ENCODE results near the gene ACACA. TPM values are rescaled to one million over a fixed set of nuclear protein-coding genes. Genes with fewer than 3 reads are reported as not detected.

ACACA gene
- total and polyA plus RNA-seq, 2 experiments from 2014 or later: 59.6 to 164 TPM

- peaks cover 24% of the 10 kb centered on the region for H3K36me3 ChIP-seq (ENCODE audit: insufficient read depth)
- Mint-ChIP-seq H3K9me3 (no peaks in the 10 kb centered on the region), H3K4me3 (no peak overlapping the region), H3K4me1 (no peaks in the 10 kb centered on the region; the same call in 2 of the 3 replicates), H3K27me3 (ENCODE audit: insufficient read depth, low read depth, poor library complexity) (no peaks in the 10 kb centered on the region), H3K36me3 (ENCODE audit: low read depth) (peaks cover 36% of the 10 kb centered on the region), H3K27ac (no peak overlapping the region)
- 0 out of 2 replicates have a peak, but pooled peaks cover 1% of the 10 kb centered on the region for H3K79me2 ChIP-seq (replicated peaks; ENCODE audit: insufficient read depth)
- H3K4me3 ChIP-seq: no peak overlapping the region
- TF ChIP-seq REST (IDR thresholded peaks at IDR 0.05; ENCODE audit: unreplicated experiment): no peak
- TF ChIP-seq CREB1 (CRISPR knock-in tag; IDR thresholded peaks at IDR 0.05; ENCODE audit: low read depth): no peak
- no peak for TF ChIP-seq JUNB (IDR thresholded peaks at IDR 0.05; ENCODE audit: unreplicated experiment)
- TF ChIP-seq ZNF331 (CRISPR knock-in tag; IDR thresholded peaks at IDR 0.05; ENCODE audit: low read depth): no peak
- no peak for TF ChIP-seq STAT1 (IDR thresholded peaks at IDR 0.05; ENCODE audit: unreplicated experiment)
- TF ChIP-seq EZH2phosphoT487 (IDR thresholded peaks at IDR 0.05; ENCODE audit: unreplicated experiment): no peak
- H3F3A ChIP-seq (replicated peaks; ENCODE audit: low read depth): no peaks in the 10 kb centered on the region
- H2AFZ ChIP-seq: no peak overlapping the region
- H4K20me1 ChIP-seq (replicated peaks; ENCODE audit: insufficient read depth): 0 out of 2 replicates have a peak, but pooled peaks cover 4% of the 10 kb centered on the region
- no peak for ATAC-seq
- H3K4me1 ChIP-seq (ENCODE audit: insufficient read depth): no peaks in the 10 kb centered on the region
- H3K27ac ChIP-seq (ENCODE audit: low read depth): no peak overlapping the region
- H3K4me2 ChIP-seq: no peak overlapping the region
- DNase-seq (ENCODE audit: low spot score): no peak
- H3K9me2 ChIP-seq (ENCODE audit: insufficient read depth): no peaks in the 10 kb centered on the region
- no peaks in the 10 kb centered on the region for H3K27me3 ChIP-seq (ENCODE audit: insufficient read depth)
Measured at GRCh38 chr17:37206299-37206698, 200.3 kb downstream of the ACACA start.

DNA sequence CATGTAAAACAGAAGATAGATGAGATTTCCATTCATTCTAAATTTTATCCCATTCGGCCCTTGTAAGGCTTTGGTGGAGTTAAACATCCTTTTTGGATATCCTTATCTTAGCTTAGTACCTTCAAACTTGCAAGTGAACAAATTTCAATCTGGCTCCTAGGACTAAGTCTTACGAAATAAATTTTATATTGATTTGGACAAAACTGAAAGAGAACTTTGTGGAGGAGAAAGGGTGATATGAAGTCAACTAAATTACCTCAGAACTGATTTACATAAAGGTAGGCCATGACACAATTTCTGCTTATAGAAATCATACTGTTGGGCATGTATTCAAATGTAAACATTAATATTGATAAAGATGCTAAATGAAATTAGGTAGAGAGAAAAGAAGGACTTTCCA, 206.1 kb downstream of the ACACA start:
- Histone ChIP-seq H3K79me2 (replicated peaks; ENCODE audit: insufficient read depth) (no peaks in the 10 kb centered on the region), H3K4me1 (ENCODE audit: insufficient read depth) (no peaks in the 10 kb centered on the region), H3F3A (replicated peaks; ENCODE audit: low read depth) (no peaks in the 10 kb centered on the region), H4K20me1 (replicated peaks; ENCODE audit: insufficient read depth) (0 out of 2 replicates have a peak, but pooled peaks cover 4% of the 10 kb centered on the region), H3K36me3 (ENCODE audit: insufficient read depth) (peaks cover 12% of the 10 kb centered on the region), H3K4me3 (no peak overlapping the region), H3K27ac (ENCODE audit: low read depth) (no peak overlapping the region), H3K9me2 (ENCODE audit: insufficient read depth) (no peaks in the 10 kb centered on the region), H3K27me3 (ENCODE audit: insufficient read depth) (no peaks in the 10 kb centered on the region), H3K4me2 (no peak overlapping the region), H2AFZ (no peak overlapping the region)
- H3K9me3 Mint-ChIP-seq: no peaks in the 10 kb centered on the region
- H3K27ac Mint-ChIP-seq: no peak overlapping the region
- ATAC-seq (no peak), DNase-seq (ENCODE audit: low spot score) (no peak)
- H3K27me3 Mint-ChIP-seq (ENCODE audit: insufficient read depth, low read depth, poor library complexity): no peaks in the 10 kb centered on the region
- H3K4me1 Mint-ChIP-seq: no peaks in the 10 kb centered on the region
- H3K36me3 Mint-ChIP-seq (ENCODE audit: low read depth): peaks cover 27% of the 10 kb centered on the region
- no peak overlapping the region for H3K4me3 Mint-ChIP-seq
- TF ChIP-seq ZNF331 (CRISPR knock-in tag; IDR thresholded peaks at IDR 0.05; ENCODE audit: low read depth) (no peak), NANOG (IDR thresholded peaks at IDR 0.05; ENCODE audit: borderline replicate concordance) (no peak), ZNF114 (CRISPR knock-in tag; IDR thresholded peaks at IDR 0.05) (no peak), POLR2AphosphoS5 (IDR thresholded peaks at IDR 0.05; ENCODE audit: low read depth) (no peak), STAT1 (IDR thresholded peaks at IDR 0.05; ENCODE audit: unreplicated experiment) (no peak), JUNB (IDR thresholded peaks at IDR 0.05; ENCODE audit: unreplicated experiment) (no peak)
- TF ChIP-seq, protein P1, sequence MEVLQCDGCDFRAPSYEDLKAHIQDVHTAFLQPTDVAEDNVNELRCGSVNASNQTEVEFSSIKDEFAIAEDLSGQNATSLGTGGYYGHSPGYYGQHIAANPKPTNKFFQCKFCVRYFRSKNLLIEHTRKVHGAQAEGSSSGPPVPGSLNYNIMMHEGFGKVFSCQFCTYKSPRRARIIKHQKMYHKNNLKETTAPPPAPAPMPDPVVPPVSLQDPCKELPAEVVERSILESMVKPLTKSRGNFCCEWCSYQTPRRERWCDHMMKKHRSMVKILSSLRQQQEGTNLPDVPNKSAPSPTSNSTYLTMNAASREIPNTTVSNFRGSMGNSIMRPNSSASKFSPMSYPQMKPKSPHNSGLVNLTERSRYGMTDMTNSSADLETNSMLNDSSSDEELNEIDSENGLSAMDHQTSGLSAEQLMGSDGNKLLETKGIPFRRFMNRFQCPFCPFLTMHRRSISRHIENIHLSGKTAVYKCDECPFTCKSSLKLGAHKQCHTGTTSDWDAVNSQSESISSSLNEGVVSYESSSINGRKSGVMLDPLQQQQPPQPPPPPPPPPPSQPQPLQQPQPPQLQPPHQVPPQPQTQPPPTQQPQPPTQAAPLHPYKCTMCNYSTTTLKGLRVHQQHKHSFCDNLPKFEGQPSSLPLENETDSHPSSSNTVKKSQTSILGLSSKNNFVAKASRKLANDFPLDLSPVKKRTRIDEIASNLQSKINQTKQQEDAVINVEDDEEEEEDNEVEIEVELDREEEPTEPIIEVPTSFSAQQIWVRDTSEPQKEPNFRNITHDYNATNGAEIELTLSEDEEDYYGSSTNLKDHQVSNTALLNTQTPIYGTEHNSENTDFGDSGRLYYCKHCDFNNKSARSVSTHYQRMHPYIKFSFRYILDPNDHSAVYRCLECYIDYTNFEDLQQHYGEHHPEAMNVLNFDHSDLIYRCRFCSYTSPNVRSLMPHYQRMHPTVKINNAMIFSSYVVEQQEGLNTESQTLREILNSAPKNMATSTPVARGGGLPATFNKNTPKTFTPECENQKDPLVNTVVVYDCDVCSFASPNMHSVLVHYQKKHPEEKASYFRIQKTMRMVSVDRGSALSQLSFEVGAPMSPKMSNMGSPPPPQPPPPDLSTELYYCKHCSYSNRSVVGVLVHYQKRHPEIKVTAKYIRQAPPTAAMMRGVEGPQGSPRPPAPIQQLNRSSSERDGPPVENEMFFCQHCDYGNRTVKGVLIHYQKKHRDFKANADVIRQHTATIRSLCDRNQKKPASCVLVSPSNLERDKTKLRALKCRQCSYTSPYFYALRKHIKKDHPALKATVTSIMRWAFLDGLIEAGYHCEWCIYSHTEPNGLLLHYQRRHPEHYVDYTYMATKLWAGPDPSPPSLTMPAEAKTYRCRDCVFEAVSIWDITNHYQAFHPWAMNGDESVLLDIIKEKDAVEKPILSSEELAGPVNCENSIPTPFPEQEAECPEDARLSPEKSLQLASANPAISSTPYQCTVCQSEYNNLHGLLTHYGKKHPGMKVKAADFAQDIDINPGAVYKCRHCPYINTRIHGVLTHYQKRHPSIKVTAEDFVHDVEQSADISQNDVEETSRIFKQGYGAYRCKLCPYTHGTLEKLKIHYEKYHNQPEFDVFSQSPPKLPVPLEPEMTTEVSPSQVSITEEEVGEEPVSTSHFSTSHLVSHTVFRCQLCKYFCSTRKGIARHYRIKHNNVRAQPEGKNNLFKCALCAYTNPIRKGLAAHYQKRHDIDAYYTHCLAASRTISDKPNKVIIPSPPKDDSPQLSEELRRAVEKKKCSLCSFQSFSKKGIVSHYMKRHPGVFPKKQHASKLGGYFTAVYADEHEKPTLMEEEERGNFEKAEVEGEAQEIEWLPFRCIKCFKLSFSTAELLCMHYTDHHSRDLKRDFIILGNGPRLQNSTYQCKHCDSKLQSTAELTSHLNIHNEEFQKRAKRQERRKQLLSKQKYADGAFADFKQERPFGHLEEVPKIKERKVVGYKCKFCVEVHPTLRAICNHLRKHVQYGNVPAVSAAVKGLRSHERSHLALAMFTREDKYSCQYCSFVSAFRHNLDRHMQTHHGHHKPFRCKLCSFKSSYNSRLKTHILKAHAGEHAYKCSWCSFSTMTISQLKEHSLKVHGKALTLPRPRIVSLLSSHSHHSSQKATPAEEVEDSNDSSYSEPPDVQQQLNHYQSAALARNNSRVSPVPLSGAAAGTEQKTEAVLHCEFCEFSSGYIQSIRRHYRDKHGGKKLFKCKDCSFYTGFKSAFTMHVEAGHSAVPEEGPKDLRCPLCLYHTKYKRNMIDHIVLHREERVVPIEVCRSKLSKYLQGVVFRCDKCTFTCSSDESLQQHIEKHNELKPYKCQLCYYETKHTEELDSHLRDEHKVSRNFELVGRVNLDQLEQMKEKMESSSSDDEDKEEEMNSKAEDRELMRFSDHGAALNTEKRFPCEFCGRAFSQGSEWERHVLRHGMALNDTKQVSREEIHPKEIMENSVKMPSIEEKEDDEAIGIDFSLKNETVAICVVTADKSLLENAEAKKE (CRISPR knock-in tag; IDR thresholded peaks at IDR 0.05): no peak
- TF ChIP-seq, protein P2, sequence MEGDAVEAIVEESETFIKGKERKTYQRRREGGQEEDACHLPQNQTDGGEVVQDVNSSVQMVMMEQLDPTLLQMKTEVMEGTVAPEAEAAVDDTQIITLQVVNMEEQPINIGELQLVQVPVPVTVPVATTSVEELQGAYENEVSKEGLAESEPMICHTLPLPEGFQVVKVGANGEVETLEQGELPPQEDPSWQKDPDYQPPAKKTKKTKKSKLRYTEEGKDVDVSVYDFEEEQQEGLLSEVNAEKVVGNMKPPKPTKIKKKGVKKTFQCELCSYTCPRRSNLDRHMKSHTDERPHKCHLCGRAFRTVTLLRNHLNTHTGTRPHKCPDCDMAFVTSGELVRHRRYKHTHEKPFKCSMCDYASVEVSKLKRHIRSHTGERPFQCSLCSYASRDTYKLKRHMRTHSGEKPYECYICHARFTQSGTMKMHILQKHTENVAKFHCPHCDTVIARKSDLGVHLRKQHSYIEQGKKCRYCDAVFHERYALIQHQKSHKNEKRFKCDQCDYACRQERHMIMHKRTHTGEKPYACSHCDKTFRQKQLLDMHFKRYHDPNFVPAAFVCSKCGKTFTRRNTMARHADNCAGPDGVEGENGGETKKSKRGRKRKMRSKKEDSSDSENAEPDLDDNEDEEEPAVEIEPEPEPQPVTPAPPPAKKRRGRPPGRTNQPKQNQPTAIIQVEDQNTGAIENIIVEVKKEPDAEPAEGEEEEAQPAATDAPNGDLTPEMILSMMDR (conservative IDR thresholded peaks at IDR 0.05; ENCODE audit: low read depth in 2 of 2): no peak

All from GM23338 (cell line).